ENCODE data around the gene SUSD2.
"Not testable (repeated sequence)": the region's sequence is repeated elsewhere in the genome, so short reads cannot be mapped to it uniquely, and the experiment has no call there.

GRCh38 chr22:24136533-24136932 is 44.8 kb upstream of the SUSD2 start:
- not testable (repeated sequence) for TF ChIP-seq CTCF (IDR thresholded peaks at IDR 0.05; ENCODE audit: control extremely low read depth in 1 of 3, insufficient read depth in 1 of 3, low read depth in 1 of 3, low read length in 3 of 3); BRCA1 (IDR thresholded peaks at IDR 0.05; ENCODE audit: low read depth, low read length); POLR2A (IDR thresholded peaks at IDR 0.05; ENCODE audit: control extremely low read depth in 1 of 2, low read depth in 2 of 2, low read length in 2 of 2); EGR1 (IDR thresholded peaks at IDR 0.05; ENCODE audit: borderline replicate concordance, low read depth, low read length)
